Dendritic cell treated with granulocyte-macrophage colony-stimulating factor and Interleukin-4, amounts not matched to agents 40 ng/mL and 50 ng/mL, for 4 days (primary cell): Measurements from ENCODE around the gene SLC25A52.

Source experiments
- H3K27ac Mint-ChIP-seq: one replicate; pipeline ENCODE4 v1.8.0; 2022; ENCODE audit warnings: mild to moderate bottlenecking, mixed read lengths
- H3K27me3 Mint-ChIP-seq: one replicate; pipeline ENCODE4 v1.8.0; 2022; ENCODE audit warnings: mild to moderate bottlenecking, mixed read lengths
- H3K36me3 Mint-ChIP-seq: one replicate; pipeline ENCODE4 v1.8.0; 2022; ENCODE audit warnings: low read depth, mixed read lengths
- H3K4me1 Mint-ChIP-seq: one replicate; pipeline ENCODE4 v1.8.0; 2022; ENCODE audit warnings: low read depth, mixed read lengths
- H3K4me3 Mint-ChIP-seq: one replicate; pipeline ENCODE4 v1.8.0; 2022; ENCODE audit warnings: mild to moderate bottlenecking, moderate library complexity, mixed read lengths
- H3K9me3 Mint-ChIP-seq: one replicate; pipeline ENCODE4 v1.8.0; 2022; ENCODE audit warnings: mixed read lengths
- intact Hi-C: fragments of 100-400 bp; cut with micrococcal nuclease; formaldehyde crosslinking; loops from one replicate; pipeline ENCODE4 v1.15.0; 2022

SLC25A52 gene

GRCh38 chr18:31723990-31724711 lies 36.5 kb downstream of the SLC25A52 start:
- peak overlapping the region; percentile 56 for H3K27ac Mint-ChIP-seq
- intact Hi-C loops, result loop anchor here (5.0 kb wide), 2 partner anchors 233 to 727 kb away; no protein-coding TSS in a partner anchor
- peak overlapping the region; percentile 87 for H3K4me3 Mint-ChIP-seq
- peaks cover 28% of the 10 kb centered on the region for H3K27me3 Mint-ChIP-seq
- H3K9me3 Mint-ChIP-seq, result peaks cover 7% of the 10 kb centered on the region
- H3K36me3 Mint-ChIP-seq, result no peaks in the 10 kb centered on the region
- H3K4me1 Mint-ChIP-seq, result peaks cover 18% of the 10 kb centered on the region

DNA sequence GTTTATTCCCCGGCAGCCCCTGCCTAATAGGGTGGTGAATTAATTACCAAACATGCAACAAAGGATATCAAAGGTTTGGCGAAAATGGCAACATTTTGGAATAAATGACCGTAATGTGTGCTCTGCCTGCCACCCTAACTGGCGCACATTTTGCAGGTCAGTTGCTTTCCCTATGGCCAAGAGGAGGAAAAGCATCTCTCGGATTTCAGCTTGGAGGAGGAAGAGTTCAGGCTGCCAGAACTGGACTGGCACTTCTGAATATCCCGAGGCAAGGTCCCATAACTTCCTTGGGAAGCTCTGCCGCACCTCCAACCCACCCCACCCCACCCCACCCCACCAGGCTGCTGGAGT lies 37.1 kb downstream of the SLC25A52 start:
- Mint-ChIP-seq H3K36me3 (no peaks in the 10 kb centered on the region), H3K4me1 (peaks cover 18% of the 10 kb centered on the region), H3K9me3 (peaks cover 12% of the 10 kb centered on the region), H3K4me3 (peak overlapping the region; percentile 87), H3K27ac (no peak overlapping the region), H3K27me3 (peaks cover 28% of the 10 kb centered on the region)
- intact Hi-C loops, result loop anchor here (5.0 kb wide), 2 partner anchors 234 to 726 kb away; no protein-coding TSS in a partner anchor

GRCh38 chr18:31722369-31722957 lies 38.2 kb downstream of the SLC25A52 start:
- intact Hi-C loops, result loop anchor here (1.0 to 5.0 kb wide), 3 partner anchors 166 to 725 kb away; no protein-coding TSS in a partner anchor
- peaks cover 16% of the 10 kb centered on the region for H3K4me1 Mint-ChIP-seq
- H3K27ac Mint-ChIP-seq, result no peak overlapping the region
- peaks cover 27% of the 10 kb centered on the region for H3K27me3 Mint-ChIP-seq
- no peaks in the 10 kb centered on the region for H3K36me3 Mint-ChIP-seq
- peaks cover 12% of the 10 kb centered on the region for H3K9me3 Mint-ChIP-seq
- H3K4me3 Mint-ChIP-seq, result no peak overlapping the region

- Mint-ChIP-seq H3K9me3 (peaks cover 12% of the 10 kb centered on the region), H3K27me3 (peaks cover 26% of the 10 kb centered on the region), H3K36me3 (no peaks in the 10 kb centered on the region), H3K4me3 (no peak overlapping the region), H3K27ac (no peak overlapping the region), H3K4me1 (peaks cover 13% of the 10 kb centered on the region)
- intact Hi-C loops, result loop anchor here (5.0 kb wide), 2 partner anchors 236 to 724 kb away; no protein-coding TSS in a partner anchor
Observed at GRCh38 chr18:31721601-31722000, 39.1 kb downstream of the SLC25A52 start.

DNA sequence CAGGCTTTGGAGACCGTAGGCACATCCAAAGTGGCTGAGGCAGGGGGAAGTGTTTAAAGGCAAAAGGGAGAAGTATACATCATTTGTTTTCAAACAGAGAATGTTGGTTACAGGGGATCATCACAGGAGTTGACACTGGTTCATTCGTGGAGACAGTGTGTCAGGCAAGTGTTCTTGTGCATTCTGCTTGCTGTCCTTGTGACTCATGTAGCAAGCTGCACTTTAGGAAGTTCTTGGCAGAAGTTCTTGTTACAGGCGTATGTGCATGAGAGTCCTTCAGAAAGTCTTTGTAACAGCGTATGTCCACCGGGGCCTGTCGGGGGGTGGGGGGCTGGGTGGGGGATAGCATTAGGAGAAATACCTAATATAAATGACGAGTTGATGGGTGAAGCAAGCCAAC lies 39.8 kb downstream of the SLC25A52 start:
- Mint-ChIP-seq H3K4me1 (peaks cover 13% of the 10 kb centered on the region), H3K36me3 (no peaks in the 10 kb centered on the region), H3K4me3 (no peak overlapping the region), H3K9me3 (peaks cover 12% of the 10 kb centered on the region), H3K27ac (no peak overlapping the region), H3K27me3 (peaks cover 26% of the 10 kb centered on the region)
- intact Hi-C loops, result loop anchor here (5.0 kb wide), 2 partner anchors 236 to 724 kb away; no protein-coding TSS in a partner anchor

- intact Hi-C loops, result loop anchor here (5.0 kb wide), 2 partner anchors 238 to 722 kb away; no protein-coding TSS in a partner anchor
- no peak overlapping the region for H3K4me3 Mint-ChIP-seq
- no peaks in the 10 kb centered on the region for H3K36me3 Mint-ChIP-seq
- H3K9me3 Mint-ChIP-seq, result peaks cover 12% of the 10 kb centered on the region
- H3K27me3 Mint-ChIP-seq, result peaks cover 15% of the 10 kb centered on the region
- peaks cover 10% of the 10 kb centered on the region for H3K4me1 Mint-ChIP-seq
- H3K27ac Mint-ChIP-seq, result no peak overlapping the region
Observed at GRCh38 chr18:31719363-31720006, 41.2 kb downstream of the SLC25A52 start.

DNA sequence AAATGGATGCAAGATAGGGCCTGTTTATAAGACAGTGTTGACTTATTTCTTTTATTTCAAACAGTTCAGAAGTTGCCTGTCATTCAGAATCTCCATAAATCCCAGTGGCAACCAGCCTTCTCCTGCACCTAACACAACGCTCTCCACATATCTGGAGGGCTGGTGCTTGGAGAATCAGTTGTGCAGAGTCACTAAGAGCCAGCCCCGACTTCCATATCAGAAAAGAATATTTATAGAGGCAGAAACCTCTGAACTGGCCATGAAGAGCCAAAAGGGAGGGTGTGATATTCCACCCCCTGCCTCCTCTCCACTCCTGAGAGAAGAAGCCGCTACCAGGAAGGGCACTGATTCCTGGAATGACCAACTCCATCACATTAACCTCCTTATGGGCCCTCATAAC lies 42.3 kb downstream of the SLC25A52 start:
- Mint-ChIP-seq H3K9me3 (peaks cover 12% of the 10 kb centered on the region), H3K27me3 (peaks cover 5% of the 10 kb centered on the region), H3K4me1 (no peaks in the 10 kb centered on the region), H3K36me3 (no peaks in the 10 kb centered on the region), H3K4me3 (no peak overlapping the region), H3K27ac (no peak overlapping the region)
- intact Hi-C loops, result no loop called here

DNA sequence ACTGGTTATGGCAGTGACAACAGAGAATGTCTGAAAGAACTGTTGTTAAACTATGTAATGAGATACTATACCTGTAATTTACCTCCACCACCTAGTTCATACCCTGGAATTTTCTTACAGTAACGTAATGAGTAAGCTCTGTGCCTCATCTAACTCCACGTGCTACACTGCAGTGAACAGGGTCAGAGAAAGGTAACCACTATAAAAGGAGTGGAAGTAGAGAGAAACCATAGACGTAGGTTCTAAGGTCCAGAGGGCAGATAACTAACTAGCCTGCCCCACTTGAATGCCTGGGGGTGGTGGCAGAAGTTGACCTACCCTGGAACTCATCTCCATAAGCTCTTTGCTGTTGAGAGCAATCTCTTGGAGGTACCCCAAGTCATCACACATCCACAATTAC lies 44.3 kb downstream of the SLC25A52 start:
- intact Hi-C loops, result no loop called here
- Mint-ChIP-seq H3K36me3 (no peaks in the 10 kb centered on the region), H3K27ac (no peak overlapping the region), H3K4me1 (peaks cover 7% of the 10 kb centered on the region), H3K9me3 (peaks cover 12% of the 10 kb centered on the region), H3K27me3 (no peaks in the 10 kb centered on the region), H3K4me3 (no peak overlapping the region)

GRCh38 chr18:31711365-31712172 lies 49.1 kb downstream of the SLC25A52 start:
- intact Hi-C loops, result no loop called here
- Mint-ChIP-seq H3K4me1 (peaks cover 14% of the 10 kb centered on the region), H3K4me3 (no peak overlapping the region)

DNA sequence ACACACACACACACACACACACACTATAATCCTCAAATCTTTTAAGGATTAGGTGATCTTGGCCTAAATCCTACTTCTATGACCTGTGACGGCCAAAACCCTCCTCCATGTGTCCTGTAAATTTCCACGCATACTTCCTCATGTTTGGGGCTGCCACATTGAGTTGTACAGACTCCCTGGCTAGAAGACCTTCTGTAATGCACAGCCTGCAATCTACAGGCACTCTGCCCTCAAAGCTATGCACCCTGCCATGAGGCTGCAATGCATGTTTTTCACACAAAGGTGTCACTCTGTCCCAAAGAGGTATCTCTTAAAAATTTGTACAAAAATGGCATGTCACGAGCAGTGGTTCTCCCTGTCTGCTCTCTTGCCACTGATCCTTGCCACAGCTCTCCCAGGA lies 49.9 kb downstream of the SLC25A52 start:
- intact Hi-C loops, result no loop called here
- Mint-ChIP-seq H3K27me3 (no peaks in the 10 kb centered on the region), H3K4me3 (no peak overlapping the region)

More at GRCh38 chr18:31711365-31712172, 49.1 kb downstream of the SLC25A52 start:
- Mint-ChIP-seq H3K9me3 (no peaks in the 10 kb centered on the region), H3K27me3 (no peaks in the 10 kb centered on the region), H3K27ac (no peak overlapping the region), H3K36me3 (no peaks in the 10 kb centered on the region)

More for the DNA sequence above, 49.9 kb downstream of the SLC25A52 start:
- Mint-ChIP-seq H3K36me3 (no peaks in the 10 kb centered on the region), H3K9me3 (no peaks in the 10 kb centered on the region), H3K27ac (peak overlapping the region; percentile 10), H3K4me1 (peaks cover 14% of the 10 kb centered on the region)
